MCF 10A (cell line): ENCODE results near the gene UGT2B28. TPM values are rescaled to one million over a fixed set of nuclear protein-coding genes. Genes with fewer than 3 reads are reported as not detected.
A peak's percentile ranks its signal among the peaks of the same experiment; 100 is the strongest.
"Not testable (repeated sequence)": the region's sequence is repeated elsewhere in the genome, so short reads cannot be mapped to it uniquely, and the experiment has no call there.

Source experiments
- BruUV-seq: library from RNA; stranded (reverse); fragments of 400-500 nt; replicated peaks from 2 replicates; lab custom pipeline; 2021; lab: Mats Ljungman, UMichigan
- CTCF ChIA-PET: fragments of 300-600 bp; sonication (Branson Sonifier 250); formaldehyde crosslinking; extraction: SDS; loops from one replicate; lab custom pipeline; 2021; ENCODE audit warnings: antibody characterized with exemption, inconsistent platforms; lab: Yijun Ruan, JAX
- POLR2A ChIA-PET: fragments of 300-600, 350-650 bp; sonication (Branson Sonifier 250); formaldehyde crosslinking; extraction: SDS; loops from one replicate; lab custom pipeline; 2020; ENCODE audit warnings: antibody characterized with exemption, inconsistent platforms; lab: Yijun Ruan, JAX
- DNase-seq: peaks from one replicate; pipeline ENCODE4 v3.0.0-alpha.2; 2018; ENCODE audit not compliant: unreplicated experiment
- H3K27ac Mint-ChIP-seq: one replicate; pipeline ENCODE4 v1.8.0; 2022; ENCODE audit warnings: mild to moderate bottlenecking, low read depth, mixed read lengths; ENCODE audit not compliant: unreplicated experiment
- H3K27me3 Mint-ChIP-seq: one replicate; pipeline ENCODE4 v1.8.0; 2022; ENCODE audit warnings: mixed read lengths; ENCODE audit not compliant: insufficient read depth, unreplicated experiment
- H3K36me3 Mint-ChIP-seq: one replicate; pipeline ENCODE4 v1.8.0; 2022; ENCODE audit warnings: mild to moderate bottlenecking, moderate library complexity, mixed read lengths; ENCODE audit not compliant: insufficient read depth, unreplicated experiment
- H3K4me1 Mint-ChIP-seq: one replicate; pipeline ENCODE4 v1.8.0; 2022; ENCODE audit warnings: mixed read lengths; ENCODE audit not compliant: insufficient read depth, unreplicated experiment
- H3K4me3 Mint-ChIP-seq: one replicate; pipeline ENCODE4 v1.8.0; 2022; ENCODE audit warnings: mild to moderate bottlenecking, moderate library complexity, mixed read lengths; ENCODE audit not compliant: unreplicated experiment
- H3K9me3 Mint-ChIP-seq: one replicate; pipeline ENCODE4 v1.8.0; 2022; ENCODE audit warnings: mixed read lengths; ENCODE audit not compliant: unreplicated experiment
- CTCF ChIP-seq: fragments of 200-600 bp; IDR thresholded peaks from one replicate; pipeline ENCODE4 v1.8.0; 2022; ENCODE audit warnings: antibody characterized with exemption, mild to moderate bottlenecking; ENCODE audit not compliant: unreplicated experiment
- intact Hi-C: fragments of 100-400 bp; cut with micrococcal nuclease; formaldehyde crosslinking; loops from 2 replicates; pipeline ENCODE4 v1.14.1; 2022
- total RNA-seq: library from RNA; stranded (reverse); gene quantifications from 2 replicates; pipeline ENCODE4 v1.2.3, GENCODE V29; 2022

UGT2B28 gene
- total RNA-seq, 1 experiment from 2014 or later, result not detected

- POLR2A ChIA-PET, H3K27ac Mint-ChIP-seq, H3K36me3 Mint-ChIP-seq, H3K27me3 Mint-ChIP-seq, BruUV-seq, H3K9me3 Mint-ChIP-seq, H3K4me3 Mint-ChIP-seq: not testable (repeated sequence)
- peaks cover 13% of the 10 kb centered on the region for H3K4me1 Mint-ChIP-seq
- CTCF ChIA-PET, result interaction anchor here (0.6 to 2.1 kb wide), 39 partner anchors 8 to 1500 kb away, joined by 3 to 57 read pairs (median 4); no protein-coding TSS in a partner anchor
- peak; percentile 60 for TF ChIP-seq CTCF
- intact Hi-C loops, result loop anchor here (1.0 to 5.0 kb wide), 3 partner anchors 300 to 820 kb away; no protein-coding TSS in a partner anchor
- DNase-seq, result peak; percentile 50
Observed at GRCh38 chr4:69317669-69318298, 37.5 kb downstream of the UGT2B28 start.

- DNase-seq, result peak; percentile 34
- no peaks in the 10 kb centered on the region for H3K27me3 Mint-ChIP-seq
- H3K9me3 Mint-ChIP-seq, result no peaks in the 10 kb centered on the region
- no peak for TF ChIP-seq CTCF
- BruUV-seq, result no TSS peak
- no peak overlapping the region for H3K27ac Mint-ChIP-seq
- H3K36me3 Mint-ChIP-seq, result no peaks in the 10 kb centered on the region
- POLR2A ChIA-PET, result interaction anchor here (0.6 to 1.1 kb wide), 2 partner anchors 291 to 298 kb away, joined by 3 read pairs; no protein-coding TSS in a partner anchor
- H3K4me1 Mint-ChIP-seq, result peaks cover 13% of the 10 kb centered on the region
- no peak overlapping the region for H3K4me3 Mint-ChIP-seq
- CTCF ChIA-PET, result interaction anchor here (0.6 to 2.2 kb wide), 8 partner anchors 13 to 548 kb away, joined by 3 to 6 read pairs (median 4); no protein-coding TSS in a partner anchor
- intact Hi-C loops, result no loop called here
Observed at GRCh38 chr4:69321153-69321729, 41.0 kb downstream of the UGT2B28 start.

GRCh38 chr4:69322055-69322454 lies 41.8 kb downstream of the UGT2B28 start:
- H3K9me3 Mint-ChIP-seq, result no peaks in the 10 kb centered on the region
- peaks cover 13% of the 10 kb centered on the region for H3K4me1 Mint-ChIP-seq
- CTCF ChIA-PET, result interaction anchor here (0.6 to 2.2 kb wide), 3 partner anchors 295 to 559 kb away, joined by 3 to 5 read pairs (median 3); no protein-coding TSS in a partner anchor
- BruUV-seq, result no TSS peak
- no peak overlapping the region for H3K27ac Mint-ChIP-seq
- intact Hi-C loops, result no loop called here
- H3K27me3 Mint-ChIP-seq, result no peaks in the 10 kb centered on the region
- no peak for TF ChIP-seq CTCF
- H3K36me3 Mint-ChIP-seq, result no peaks in the 10 kb centered on the region
- H3K4me3 Mint-ChIP-seq, result no peak overlapping the region
- POLR2A ChIA-PET, result no interaction called here
- peak; percentile 17 for DNase-seq

DNA sequence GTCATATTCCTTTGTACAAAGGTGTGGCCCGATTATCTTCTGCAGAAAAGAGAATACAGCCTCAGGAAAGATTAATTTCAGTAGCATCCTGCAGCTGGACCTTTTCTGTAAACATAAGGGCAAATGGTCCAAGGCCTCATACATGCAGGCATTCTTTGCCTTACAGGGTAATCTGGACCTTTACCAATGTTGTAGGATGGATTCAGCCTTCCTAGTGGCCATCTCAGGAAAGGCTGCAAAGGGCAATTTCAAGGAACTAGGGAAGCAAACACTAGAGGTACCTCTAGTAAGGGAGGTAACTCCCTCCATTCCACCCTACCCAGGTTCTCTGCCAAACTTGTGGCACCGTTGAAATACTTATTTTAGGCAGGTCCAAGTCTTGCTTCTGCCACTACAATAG lies 43.0 kb downstream of the UGT2B28 start:
- intact Hi-C loops, result no loop called here
- BruUV-seq, result no TSS peak
- no peak overlapping the region for H3K27ac Mint-ChIP-seq
- H3K27me3 Mint-ChIP-seq, result no peaks in the 10 kb centered on the region
- no peak overlapping the region for H3K4me3 Mint-ChIP-seq
- ChIA-PET CTCF (interaction anchor here (0.6 kb wide), 1 partner anchor 237 kb away, joined by 3 read pairs; no protein-coding TSS in a partner anchor), POLR2A (no interaction called here)
- no peaks in the 10 kb centered on the region for H3K9me3 Mint-ChIP-seq
- H3K4me1 Mint-ChIP-seq, result peaks cover 13% of the 10 kb centered on the region
- H3K36me3 Mint-ChIP-seq, result no peaks in the 10 kb centered on the region
- DNase-seq, result no peak
- TF ChIP-seq CTCF, result no peak
